ENCODE data around the gene CDKL5.

The CDKL5 gene

GRCh38 chrX:18461431-18461830 lies 36.0 kb downstream of the CDKL5 start:
- DNase-seq, result no peak

GRCh38 chrX:18464499-18464898 lies 39.1 kb downstream of the CDKL5 start:
- DNase-seq, result no peak

GRCh38 chrX:18465051-18465450 lies 39.6 kb downstream of the CDKL5 start:
- no peak for DNase-seq

GRCh38 chrX:18468599-18468998 lies 43.2 kb downstream of the CDKL5 start:
- no peak for DNase-seq

GRCh38 chrX:18471296-18471695 lies 45.9 kb downstream of the CDKL5 start:
- DNase-seq, result no peak

- no peak for DNase-seq
Measured at GRCh38 chrX:18490806-18491555, 65.6 kb downstream of the CDKL5 start.

GRCh38 chrX:18491587-18492340 lies 66.4 kb downstream of the CDKL5 start:
- DNase-seq, result no peak

- DNase-seq, result no peak
Measured at GRCh38 chrX:18534949-18535348, 109.5 kb downstream of the CDKL5 start.

GRCh38 chrX:18537068-18537467 lies 111.7 kb downstream of the CDKL5 start:
- no peak for DNase-seq

GRCh38 chrX:18537524-18537923 lies 112.1 kb downstream of the CDKL5 start:
- no peak for DNase-seq

GRCh38 chrX:18542131-18542530 lies 116.7 kb downstream of the CDKL5 start:
- no peak for DNase-seq

- no peak for DNase-seq
Measured at GRCh38 chrX:18542905-18543304, 117.5 kb downstream of the CDKL5 start.

- DNase-seq, result no peak
Measured at GRCh38 chrX:18543738-18544137, 118.3 kb downstream of the CDKL5 start.

GRCh38 chrX:18545771-18546170 lies 120.4 kb downstream of the CDKL5 start:
- no peak for DNase-seq

GRCh38 chrX:18548996-18549395 lies 123.6 kb downstream of the CDKL5 start:
- no peak for DNase-seq

- DNase-seq, result no peak
Measured at GRCh38 chrX:18549643-18550042, 124.2 kb downstream of the CDKL5 start.

- no peak for DNase-seq
Measured at GRCh38 chrX:18557879-18558278, 132.5 kb downstream of the CDKL5 start.

GRCh38 chrX:18558799-18559198 lies 133.4 kb downstream of the CDKL5 start:
- DNase-seq, result no peak

- no peak for DNase-seq
Measured at GRCh38 chrX:18561020-18561419, 135.6 kb downstream of the CDKL5 start.

- no peak for DNase-seq
Measured at GRCh38 chrX:18565727-18566126, 140.3 kb downstream of the CDKL5 start.

- no peak for DNase-seq
Measured at GRCh38 chrX:18566748-18567147, 141.3 kb downstream of the CDKL5 start.

- DNase-seq, result no peak
Measured at GRCh38 chrX:18573556-18573955, 148.1 kb downstream of the CDKL5 start.

- no peak for DNase-seq
Measured at GRCh38 chrX:18574591-18574990, 149.2 kb downstream of the CDKL5 start.

- DNase-seq, result no peak
Measured at GRCh38 chrX:18575744-18576143, 150.3 kb downstream of the CDKL5 start.

GRCh38 chrX:18577400-18577799 lies 152.0 kb downstream of the CDKL5 start:
- DNase-seq, result no peak
